HG03280 (cell line): Measurements from ENCODE around the gene NKD1.
"Not testable (repeated sequence)": the region's sequence is repeated elsewhere in the genome, so short reads cannot be mapped to it uniquely, and the experiment has no call there.

Experiments used
- ATAC-seq: cut with Tn5 transposase; IDR thresholded peaks from one replicate; pipeline ENCODE4 v1.9.1; 2021; ENCODE audit warnings: mild to moderate bottlenecking, moderate library complexity; ENCODE audit not compliant: unreplicated experiment

NKD1 gene, protein sequence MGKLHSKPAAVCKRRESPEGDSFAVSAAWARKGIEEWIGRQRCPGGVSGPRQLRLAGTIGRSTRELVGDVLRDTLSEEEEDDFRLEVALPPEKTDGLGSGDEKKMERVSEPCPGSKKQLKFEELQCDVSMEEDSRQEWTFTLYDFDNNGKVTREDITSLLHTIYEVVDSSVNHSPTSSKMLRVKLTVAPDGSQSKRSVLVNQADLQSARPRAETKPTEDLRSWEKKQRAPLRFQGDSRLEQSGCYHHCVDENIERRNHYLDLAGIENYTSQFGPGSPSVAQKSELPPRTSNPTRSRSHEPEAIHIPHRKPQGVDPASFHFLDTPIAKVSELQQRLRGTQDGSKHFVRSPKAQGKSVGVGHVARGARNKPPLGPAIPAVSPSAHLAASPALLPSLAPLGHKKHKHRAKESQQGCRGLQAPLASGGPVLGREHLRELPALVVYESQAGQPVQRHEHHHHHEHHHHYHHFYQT

DNA sequence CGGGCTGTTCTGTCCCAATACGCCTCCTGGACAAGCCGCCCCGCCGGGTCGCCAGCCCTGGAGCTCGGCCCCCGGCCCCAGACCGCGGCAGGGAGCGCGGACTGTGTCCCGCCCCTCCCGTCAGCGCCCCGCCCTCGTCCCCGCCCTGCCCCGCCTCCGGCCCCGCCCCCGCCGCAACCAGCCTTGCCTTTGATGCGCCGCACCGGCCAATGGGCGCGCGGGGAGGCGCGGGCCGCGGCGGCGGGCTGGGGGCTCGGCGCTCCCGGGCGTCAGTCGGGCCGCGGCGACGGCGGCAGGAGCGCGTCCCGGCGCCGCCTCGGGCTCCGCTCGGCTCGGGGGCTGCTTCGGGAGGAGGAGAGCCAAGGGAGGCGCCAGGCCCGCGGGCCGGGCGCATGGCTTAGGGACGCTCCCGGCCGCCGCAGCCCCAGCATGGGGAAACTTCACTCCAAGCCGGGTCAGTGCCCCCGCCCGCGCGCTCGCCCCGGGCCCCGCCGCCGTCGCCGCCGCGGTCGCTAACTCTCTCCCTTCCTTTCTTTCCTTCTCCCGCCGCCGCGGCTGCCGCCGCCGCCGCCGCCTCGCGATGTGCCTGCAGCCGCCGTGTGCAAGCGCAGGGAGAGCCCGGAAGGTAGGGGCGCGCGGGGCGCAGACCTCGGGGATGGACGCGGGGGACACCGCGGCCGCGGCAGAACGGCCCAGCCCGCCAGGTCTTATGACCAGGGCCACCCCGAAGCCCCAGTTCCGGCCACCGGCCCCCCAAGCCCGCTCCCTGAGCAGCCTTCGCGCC is at the start of gene NKD1:
TSS of gene NKD1 (plus strand) at position 272 of the 784 bp plus-strand sequence. CDS start at position 430, 158 bp downstream.
- ATAC-seq = peak; percentile 80

DNA sequence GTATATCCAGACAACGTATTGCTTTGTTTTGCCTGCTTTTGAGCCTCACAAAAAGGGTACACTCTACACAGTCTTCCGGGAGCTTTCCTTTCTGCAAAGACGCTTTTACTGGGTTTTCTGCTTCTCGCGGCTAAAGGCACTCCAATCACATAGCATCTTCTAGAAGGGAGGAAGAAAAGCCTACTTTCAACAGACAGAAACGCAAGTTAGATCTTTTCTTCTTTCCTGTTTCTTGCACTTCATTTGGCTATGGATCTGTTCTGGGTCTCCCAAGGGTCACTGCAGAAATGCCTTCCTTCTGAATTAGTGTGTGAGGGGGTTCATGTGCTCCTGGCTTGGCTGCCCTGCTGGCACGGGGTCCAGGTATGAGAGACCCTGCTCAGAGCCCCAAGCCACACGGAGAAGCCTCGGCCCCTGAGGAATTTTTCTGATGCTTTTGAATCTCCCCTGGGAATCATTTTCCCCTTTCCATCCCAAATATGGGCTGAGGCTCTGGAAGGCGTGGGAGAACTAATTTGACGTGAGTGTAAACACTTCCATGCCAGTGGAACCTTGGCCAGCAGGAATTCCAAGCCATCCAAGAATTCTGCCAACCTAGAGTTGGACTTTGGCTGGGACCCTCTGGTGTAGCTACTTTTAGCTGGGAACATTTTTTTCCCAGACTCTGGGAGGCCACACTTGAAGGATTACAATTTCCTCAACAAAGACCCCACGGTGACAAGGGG is 49.6 kb upstream of the NKD1 start:
- ATAC-seq = no peak

DNA sequence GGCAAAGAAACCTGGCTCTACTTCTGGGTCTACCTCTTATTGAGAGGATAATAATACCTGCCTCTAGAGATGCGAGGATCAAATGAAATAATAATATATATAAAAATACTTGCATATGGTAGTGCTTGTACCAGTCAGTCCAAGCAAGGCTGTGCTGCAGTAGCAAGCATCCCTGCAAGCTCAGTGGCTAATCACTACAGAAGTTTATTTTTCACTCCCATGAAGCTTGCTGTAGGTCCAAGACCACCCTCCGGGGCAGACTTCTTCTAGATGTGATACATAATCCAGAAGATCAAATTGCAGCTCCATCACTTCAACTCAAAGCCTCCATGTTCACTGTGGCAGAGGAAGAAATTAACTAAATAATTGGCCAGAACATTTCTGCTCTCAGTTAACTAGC is 48.9 kb upstream of the NKD1 start:
- ATAC-seq = no peak

DNA sequence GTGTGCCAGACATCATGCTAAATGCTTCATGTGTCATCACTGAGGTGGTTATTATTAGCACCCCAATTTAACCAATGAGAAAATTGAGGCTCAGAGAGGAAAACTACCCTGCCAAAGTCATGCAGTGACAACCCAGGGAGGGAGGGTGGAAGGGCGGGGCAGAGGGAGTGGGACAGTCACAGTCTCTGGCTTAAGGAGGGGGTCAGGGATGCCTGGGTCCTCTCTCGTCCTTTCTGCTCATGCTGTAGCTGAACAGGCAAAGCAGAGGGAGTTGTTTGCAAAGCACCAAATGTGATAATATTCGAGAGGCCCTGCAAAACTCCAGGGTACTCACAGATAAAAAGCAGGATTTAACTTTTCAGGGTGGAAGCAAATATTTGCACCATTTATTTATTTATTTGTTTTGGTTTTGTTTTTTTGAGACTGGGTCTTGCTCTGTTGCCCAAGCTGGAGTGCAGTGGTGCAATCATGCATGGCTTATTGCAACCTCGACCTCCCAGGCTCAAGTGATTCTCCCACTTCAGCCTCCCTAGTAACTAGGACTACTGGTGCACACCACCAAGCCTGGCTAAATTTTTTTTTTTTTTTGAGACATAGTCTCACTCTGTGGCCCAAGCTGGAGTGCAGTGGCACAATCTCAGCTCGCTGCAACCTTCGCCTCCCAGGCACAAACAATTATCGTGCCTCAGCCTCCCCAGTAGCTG is 47.9 kb upstream of the NKD1 start:
- no peak for ATAC-seq

DNA sequence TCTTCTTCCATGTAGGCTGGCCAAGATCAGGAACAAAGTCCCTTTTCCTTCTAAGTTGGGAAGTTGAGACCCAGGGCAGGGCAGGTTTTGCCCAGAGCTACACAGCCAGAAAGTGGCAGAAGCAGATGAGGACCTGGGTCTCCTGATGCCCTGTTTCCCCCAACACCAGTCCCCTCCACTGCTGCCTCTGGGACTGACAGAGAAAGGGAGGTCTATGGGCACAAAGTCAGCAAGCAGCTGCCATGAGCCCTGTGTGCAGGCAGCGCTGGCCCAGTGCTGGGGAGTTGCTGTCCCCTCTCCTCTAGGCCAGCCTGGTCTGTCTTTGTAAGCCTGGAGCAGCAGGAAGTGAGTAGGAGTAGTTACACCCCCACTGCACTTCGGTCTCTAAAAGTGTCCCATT is 46.9 kb upstream of the NKD1 start:
- no peak for ATAC-seq

DNA sequence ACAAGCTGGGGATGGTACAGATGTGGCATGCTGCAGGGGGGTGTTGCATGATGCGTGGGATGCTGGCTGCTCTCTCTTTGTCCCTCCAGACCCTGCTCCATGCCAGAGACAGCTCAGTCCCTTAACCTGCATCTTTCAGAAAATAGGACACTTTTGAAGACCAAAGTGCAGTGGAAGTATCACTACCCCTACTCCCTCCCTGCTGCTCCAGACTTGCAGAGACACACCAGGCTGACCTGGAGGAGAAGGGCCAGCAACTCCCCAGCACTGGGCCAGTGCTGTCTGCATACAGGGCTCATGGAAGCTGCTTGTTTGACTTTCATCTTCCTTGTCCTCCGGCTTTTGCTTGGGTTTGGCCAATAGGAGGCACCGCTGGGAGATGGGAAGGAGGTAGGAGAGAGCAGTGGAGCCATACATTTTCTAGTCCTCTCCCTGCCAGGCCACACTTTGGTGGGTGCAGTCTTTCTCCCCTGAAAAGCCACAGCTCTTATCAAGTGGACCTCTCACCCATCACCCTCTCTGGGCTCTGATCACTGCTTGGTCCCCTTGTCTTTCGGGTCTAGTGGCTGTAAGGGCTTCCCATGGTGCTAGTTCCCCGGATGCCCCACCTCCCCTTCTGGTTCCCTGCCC is 46.1 kb upstream of the NKD1 start:
- no peak for ATAC-seq

DNA sequence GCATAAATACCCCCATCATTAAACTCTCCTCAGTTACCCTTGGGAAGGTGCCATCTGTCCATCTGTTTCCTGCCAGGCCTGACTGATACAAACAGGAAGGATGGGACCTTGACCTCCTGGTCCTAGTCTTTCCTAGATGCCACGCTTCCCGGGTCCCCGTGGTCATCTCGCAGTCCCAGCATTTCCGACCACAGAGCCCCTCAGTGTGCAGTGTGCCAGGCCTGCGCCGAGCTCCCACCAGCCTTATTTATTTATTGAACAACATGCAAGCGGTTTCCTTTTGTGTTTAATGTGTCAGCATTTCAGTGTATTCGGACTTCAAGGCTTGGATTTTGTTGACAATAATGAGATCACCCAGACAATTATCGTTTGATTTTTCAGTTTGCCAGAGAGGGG is 45.6 kb upstream of the NKD1 start:
- ATAC-seq = no peak

DNA sequence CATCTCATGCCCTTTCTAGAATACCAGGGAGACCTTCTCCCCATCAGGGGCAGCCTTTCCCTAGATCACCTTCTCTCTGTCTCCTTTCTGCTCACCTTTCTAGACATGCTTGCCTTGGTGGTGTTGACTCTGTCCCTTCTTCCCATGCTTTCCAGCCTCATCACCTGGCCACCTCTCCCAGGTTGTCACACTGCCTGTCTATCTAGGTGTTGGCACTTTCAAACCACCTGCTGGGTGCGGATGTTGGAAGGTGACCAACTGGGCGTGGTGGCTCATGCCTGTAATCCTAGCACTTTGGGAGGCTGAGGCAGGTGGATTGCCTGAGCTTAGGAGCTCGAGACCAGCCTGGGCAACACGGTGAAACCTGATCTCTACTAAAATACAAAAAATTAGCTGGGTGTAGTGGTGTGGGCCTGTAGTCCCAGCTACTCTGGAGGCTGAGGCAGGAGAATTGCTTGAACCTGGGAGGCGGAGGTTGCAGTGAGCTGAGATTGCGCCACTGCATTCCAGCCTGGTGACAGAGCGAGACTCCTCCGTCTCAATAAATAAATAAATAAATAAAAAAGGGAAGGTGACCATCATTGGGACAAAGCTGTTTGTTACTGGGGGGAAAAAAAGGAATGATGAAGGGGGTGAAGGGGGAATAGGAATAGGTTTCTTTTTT is 44.2 kb upstream of the NKD1 start:
- ATAC-seq = not testable (repeated sequence)

DNA sequence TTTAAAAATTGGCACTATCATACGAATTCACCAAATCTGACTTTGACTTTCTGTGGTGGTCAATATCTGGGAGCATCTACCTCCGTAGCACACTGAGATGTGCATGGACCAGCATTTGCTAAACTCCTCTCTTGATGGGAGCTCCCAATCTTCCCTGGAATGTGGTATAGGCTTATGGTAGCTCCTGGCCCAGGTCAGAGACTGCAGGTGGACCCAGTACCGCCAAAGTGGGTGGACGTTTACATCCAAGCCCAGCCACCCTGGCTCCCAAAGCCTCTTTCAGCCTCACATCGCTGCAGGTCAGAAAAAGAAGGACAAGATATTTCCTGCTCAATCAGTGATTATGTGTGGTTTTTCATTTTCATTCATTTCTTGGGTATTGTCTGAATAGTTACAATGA is 43.1 kb upstream of the NKD1 start:
- ATAC-seq = no peak

DNA sequence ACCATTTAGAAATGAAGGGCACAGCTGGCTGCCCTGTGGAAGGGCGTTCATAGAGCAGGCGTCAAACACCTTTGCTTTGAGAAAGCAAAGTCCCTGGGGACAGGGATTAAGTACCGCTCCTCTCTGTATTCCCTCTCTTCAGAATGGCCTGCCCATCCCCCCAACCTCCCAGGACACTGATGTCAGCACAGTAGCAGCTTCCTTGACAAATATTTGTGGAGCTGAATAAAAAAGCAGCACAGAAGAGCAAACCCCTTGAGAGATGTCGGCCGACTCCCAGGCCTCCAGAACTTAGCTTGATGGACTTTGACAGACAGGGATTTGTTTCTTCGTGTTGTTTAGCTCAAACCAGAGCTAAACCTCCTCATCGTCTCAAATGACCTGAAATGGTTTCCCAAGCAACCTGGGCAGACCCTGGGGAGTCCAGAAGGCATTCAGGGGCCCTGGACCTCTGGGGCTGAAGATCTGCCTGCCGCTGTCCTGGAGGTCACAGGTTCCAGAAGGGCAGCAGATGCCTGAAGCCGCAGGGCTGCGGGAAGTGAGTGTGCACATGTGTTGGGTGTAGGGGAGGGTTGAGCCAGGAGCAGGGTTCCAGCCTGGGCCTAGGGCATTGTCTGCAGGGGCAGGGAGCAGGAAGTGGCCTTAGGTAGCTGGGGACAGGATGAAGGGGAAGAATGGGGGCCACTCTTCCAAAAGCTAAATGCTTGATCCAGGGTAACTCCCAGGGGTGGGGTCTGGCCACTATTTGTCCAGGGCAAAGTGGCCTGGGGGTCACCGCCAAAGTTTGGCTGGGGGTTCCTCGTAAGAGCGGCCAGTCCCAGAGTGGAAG is 42.3 kb upstream of the NKD1 start:
- no peak for ATAC-seq

DNA sequence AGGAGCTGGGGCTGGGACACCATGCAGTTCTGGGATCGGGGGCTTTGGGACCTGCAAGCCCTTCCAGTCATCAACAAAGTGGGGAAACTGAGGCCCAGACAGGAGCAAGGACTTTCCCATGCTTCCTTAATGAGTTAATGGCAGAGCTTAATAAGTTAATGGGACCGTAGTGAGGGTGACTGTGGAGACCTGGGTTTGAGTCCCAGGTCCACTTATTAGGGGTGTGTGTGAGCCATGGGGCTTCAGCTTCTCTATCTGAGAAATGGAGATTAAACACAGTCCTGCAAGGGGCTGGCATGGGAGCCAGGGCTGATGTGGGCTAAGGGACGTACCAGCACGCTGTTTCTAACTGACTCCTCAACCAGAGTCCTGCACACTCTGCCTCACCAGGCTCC is 41.7 kb upstream of the NKD1 start:
- ATAC-seq = no peak

DNA sequence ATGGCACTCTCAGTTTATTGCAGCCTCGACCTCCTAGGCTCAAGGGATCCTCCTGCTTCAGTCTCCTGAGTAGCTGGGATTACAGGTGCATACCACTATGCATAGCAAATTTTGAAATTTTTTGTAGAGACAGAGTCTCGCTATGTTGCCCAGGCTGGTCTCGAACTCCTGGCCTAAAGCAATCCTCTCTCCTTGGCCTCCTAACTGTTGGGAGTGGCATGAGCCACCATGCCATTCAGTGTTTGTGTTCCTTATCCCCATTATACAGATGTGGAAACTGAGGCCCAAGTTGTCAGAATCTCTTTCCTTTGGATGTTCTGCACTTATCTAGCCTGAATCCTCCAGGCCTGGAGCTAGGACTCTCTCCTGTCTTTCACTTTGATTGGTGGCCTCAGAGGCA is 40.8 kb upstream of the NKD1 start:
- ATAC-seq = no peak

DNA sequence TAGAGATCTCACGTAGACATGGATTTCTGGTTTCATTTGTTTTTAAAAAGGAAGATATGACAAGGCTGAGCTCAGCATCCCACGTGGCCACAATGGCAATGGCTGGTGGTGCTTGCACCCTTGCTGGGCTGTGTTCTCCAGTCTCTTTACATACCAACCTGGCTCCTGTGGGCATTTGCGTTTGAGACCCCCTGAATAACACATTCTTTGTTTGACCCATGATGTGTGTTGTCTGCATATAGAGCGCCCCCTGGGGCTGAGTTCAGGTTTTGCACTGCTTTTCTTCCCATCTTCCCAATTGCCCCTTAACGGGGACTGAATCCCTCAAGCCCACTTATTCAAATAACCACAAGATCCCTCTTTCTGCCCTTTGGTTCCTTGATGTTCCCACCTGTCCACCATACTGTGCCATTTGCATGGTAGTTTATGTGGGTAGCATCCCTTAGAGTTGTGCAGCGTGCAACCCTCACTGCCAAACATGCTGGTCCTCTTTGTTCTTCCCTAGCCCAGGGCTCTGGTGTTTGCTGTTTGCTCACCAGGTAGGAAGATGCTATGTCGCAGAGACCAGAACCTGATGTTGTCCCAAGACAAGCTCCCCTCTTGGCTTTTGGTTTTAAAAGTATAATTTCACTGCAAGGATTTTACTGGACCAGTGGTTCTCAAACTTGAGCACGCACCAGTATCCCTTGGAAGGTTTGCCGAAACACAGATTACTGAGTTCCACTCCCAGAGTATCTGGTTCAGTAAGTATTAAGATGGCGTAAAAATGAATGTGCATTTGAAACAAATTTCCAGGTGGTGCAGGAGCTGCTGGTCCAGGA is 38.5 kb upstream of the NKD1 start:
- no peak for ATAC-seq

DNA sequence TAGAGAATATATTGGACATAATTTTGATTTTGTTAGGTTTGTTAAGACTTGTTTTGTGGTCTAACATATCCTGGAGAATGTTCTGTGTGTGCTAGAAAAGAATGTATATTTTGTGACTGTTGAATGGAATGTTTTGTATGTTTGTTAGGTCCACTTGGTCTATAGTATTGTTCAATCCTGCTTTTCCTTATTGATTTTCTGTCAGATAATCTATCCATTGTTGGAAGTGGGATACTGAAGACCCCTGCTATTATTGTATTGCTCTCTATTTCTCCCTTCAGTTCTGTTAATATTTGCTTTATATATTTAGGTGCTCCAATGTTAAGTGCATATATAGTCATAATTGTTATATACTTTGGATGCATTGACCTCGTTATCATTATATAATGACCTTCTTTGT is 33.0 kb upstream of the NKD1 start:
- no peak for ATAC-seq

DNA sequence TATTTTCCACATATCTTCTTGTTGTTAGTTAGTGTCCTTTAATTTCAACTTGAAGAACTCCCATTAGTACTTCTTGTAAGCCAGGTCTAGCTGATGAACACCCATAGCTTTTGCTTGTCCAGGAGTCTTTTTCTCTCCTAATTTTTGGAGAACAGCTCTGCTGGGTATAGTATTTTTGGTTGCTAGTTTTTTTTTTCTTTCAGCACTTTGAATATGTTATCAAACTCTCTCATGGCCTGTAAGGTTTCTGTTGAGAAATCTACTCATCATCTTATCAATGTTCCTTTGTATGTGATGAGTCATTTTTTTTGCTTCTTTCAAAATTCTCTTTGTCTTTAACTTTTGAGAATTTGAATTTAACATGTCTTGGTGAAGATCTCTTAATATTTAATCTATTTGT is 31.8 kb upstream of the NKD1 start:
- no peak for ATAC-seq

DNA sequence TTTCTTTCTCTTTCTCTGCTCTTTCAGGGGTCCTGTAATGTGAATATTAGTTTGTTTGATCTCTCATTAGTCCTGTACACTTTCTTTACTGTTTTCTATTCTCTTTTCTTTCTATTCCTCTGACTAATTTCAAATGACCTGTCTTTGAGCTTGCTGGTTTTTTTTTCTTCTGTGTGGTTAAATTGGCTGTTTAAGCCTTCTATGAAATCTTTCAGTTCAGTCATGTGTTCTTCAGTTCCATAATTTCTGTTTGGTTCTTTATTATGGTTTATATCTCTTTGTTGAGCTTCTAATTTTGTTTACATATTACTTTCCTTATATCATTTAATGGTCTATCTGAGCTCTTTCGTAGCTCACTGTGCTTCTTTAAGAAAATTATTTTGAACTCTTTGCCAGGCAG is 31.3 kb upstream of the NKD1 start:
- ATAC-seq = no peak

DNA sequence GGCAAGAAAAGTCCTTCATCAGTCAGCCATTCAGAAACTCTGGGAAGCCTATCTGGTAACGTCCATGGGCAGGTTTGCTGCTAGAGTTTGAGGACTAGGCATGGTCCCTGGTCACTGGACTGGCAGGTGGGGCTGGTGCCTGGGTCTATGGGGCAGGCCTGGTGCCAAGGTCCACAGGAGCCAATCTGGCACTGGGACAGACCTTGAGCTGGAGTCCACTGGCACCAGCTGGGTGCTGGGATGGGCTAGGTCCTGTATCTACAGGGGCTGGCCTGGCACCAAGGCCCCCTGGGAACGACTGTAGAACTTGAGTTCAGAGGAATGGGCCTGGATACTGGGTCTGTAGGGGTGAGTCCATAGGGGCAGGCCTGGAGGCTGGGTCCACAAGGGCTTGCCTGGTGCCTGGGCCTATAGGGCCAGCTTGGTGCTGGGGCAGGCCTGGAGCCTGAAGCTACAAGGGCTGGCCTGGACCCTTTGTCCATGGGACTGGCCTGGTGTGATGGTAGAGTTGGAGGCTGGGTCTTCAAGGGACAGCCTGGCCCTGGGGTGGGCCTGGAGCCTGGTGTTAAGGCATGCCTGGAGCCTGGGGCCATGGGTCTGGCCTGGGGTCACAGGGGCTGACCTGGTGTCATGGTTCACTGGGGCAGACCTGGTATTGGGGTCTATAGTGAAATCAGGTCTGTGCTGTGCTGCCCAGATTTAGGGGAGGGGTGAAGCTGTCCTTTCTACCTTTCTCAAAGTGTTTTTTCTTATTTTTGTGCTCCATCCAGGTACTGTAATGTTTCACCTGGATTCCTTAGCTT is 30.5 kb upstream of the NKD1 start:
- no peak for ATAC-seq
